Neuronal stem cell (in vitro differentiated cells): Measurements from ENCODE around the gene CTNND2.

Experiments
- DNase-seq: peaks from one replicate; pipeline ENCODE4 v3.0.0-alpha.2; 2013; ENCODE audit warnings: low spot score
- H2AFZ ChIP-seq: one replicate; pipeline ENCODE4 v1.6.1; 2013; ENCODE audit warnings: mild to moderate bottlenecking, low read length, inconsistent platforms
- H2AK5ac ChIP-seq: 2 replicates; pipeline ENCODE4 v1.6.1; 2013; ENCODE audit warnings: low read depth, mild to moderate bottlenecking, inconsistent platforms, low read length, moderate library complexity, mixed read lengths
- H2BK120ac ChIP-seq: 2 replicates; pipeline ENCODE4 v1.6.1; 2013; ENCODE audit warnings: low read depth, mild to moderate bottlenecking, inconsistent platforms, low read length, moderate library complexity, mixed read lengths
- H2BK12ac ChIP-seq: one replicate; pipeline ENCODE4 v1.6.1; 2013; ENCODE audit warnings: low read length, inconsistent platforms
- H2BK15ac ChIP-seq: 2 replicates; pipeline ENCODE4 v1.6.1; 2013; ENCODE audit warnings: mild to moderate bottlenecking, low read length, inconsistent platforms, mixed read lengths
- H2BK5ac ChIP-seq: one replicate; pipeline ENCODE4 v1.6.1; 2013; ENCODE audit warnings: inconsistent platforms, mild to moderate bottlenecking, low read length, moderate library complexity
- H3K14ac ChIP-seq: one replicate; pipeline ENCODE4 v1.6.1; 2013; ENCODE audit warnings: low read length, inconsistent platforms
- H3K18ac ChIP-seq: 2 replicates; pipeline ENCODE4 v1.6.1; 2013; ENCODE audit warnings: low read length, inconsistent platforms
- H3K23ac ChIP-seq: 2 replicates; pipeline ENCODE4 v1.6.1; 2013; ENCODE audit warnings: low read depth, mild to moderate bottlenecking, mixed read lengths, low read length, inconsistent platforms; ENCODE audit not compliant: poor library complexity
- H3K27ac ChIP-seq: replicated peaks from 3 replicates; pipeline ENCODE4 v1.5.1; 2013; ENCODE audit warnings: low read length, inconsistent platforms
- H3K27me3 ChIP-seq, 3 experiments: 2 replicates each; pipeline ENCODE4 v1.6.1; 2013; ENCODE audit warnings: low read length in 3 of 3, mild to moderate bottlenecking in 2 of 3, inconsistent platforms in 1 of 3, low read depth in 1 of 3, mixed read lengths in 1 of 3, moderate library complexity in 1 of 3; ENCODE audit not compliant: control insufficient read depth in 3 of 3, insufficient read depth in 3 of 3
- H3K36me3 ChIP-seq, 2 donors: replicated peaks in 1 of 2; 2 replicates each; pipeline ENCODE4 v1.6.1; 2013; ENCODE audit warnings: low read length in 2 of 2; ENCODE audit not compliant: control insufficient read depth in 2 of 2, insufficient read depth in 2 of 2
- H3K4ac ChIP-seq: 2 replicates; pipeline ENCODE4 v1.6.1; 2013; ENCODE audit warnings: inconsistent platforms, mild to moderate bottlenecking, low read length, moderate library complexity
- H3K4me1 ChIP-seq, 2 donors: 1 replicate in 1 of 2; 2 replicates in 1 of 2; pipeline ENCODE4 v1.6.1; 2013; ENCODE audit warnings: low read length in 2 of 2, low read depth in 1 of 2; ENCODE audit not compliant: control insufficient read depth in 2 of 2, insufficient read depth in 1 of 2
- H3K4me2 ChIP-seq: one replicate; pipeline ENCODE4 v1.6.1; 2013; ENCODE audit warnings: mild to moderate bottlenecking, low read length, inconsistent platforms; ENCODE audit not compliant: insufficient read depth, poor library complexity, severe bottlenecking
- H3K4me3 ChIP-seq, 2 donors: 2 replicates each; pipeline ENCODE4 v1.5.1; 2013; ENCODE audit warnings: low read length in 2 of 2, mild to moderate bottlenecking in 2 of 2, inconsistent platforms in 1 of 2, moderate library complexity in 1 of 2
- H3K79me1 ChIP-seq: one replicate; pipeline ENCODE4 v1.6.1; 2013; ENCODE audit warnings: low read depth, mild to moderate bottlenecking, inconsistent platforms, low read length, moderate library complexity
- H3K9ac ChIP-seq: one replicate; pipeline ENCODE4 v1.6.1; 2013; ENCODE audit warnings: mild to moderate bottlenecking, low read depth, low read length, inconsistent platforms; ENCODE audit not compliant: poor library complexity
- H3K9me3 ChIP-seq, 2 donors: replicated peaks in 1 of 2; 2 replicates each; pipeline versions ENCODE3 to v1.6.1; 2013; ENCODE audit warnings: low read length in 2 of 2, mild to moderate bottlenecking in 2 of 2, inconsistent platforms in 1 of 2, low read depth in 1 of 2, mixed read lengths in 1 of 2, moderate library complexity in 1 of 2; ENCODE audit not compliant: control insufficient read depth in 2 of 2, insufficient read depth in 1 of 2
- H4K8ac ChIP-seq: one replicate; pipeline ENCODE4 v1.6.1; 2013; ENCODE audit warnings: low read depth, mild to moderate bottlenecking, inconsistent platforms, low read length, moderate library complexity
- H4K91ac ChIP-seq: one replicate; pipeline ENCODE4 v1.6.1; 2013; ENCODE audit warnings: low read length, low read depth, mild to moderate bottlenecking, inconsistent platforms; ENCODE audit not compliant: poor library complexity
- WGBS, 2 donors: extraction: QIAGEN DNeasy Blood & Tissue Kit; methylation state at CpG; one replicate each; pipeline ENCODE4 v1.1.7; 2013; ENCODE audit warnings: missing lambda C conversion rate in 2 of 2, mixed read lengths in 1 of 2; ENCODE audit not compliant: insufficient read length in 2 of 2, insufficient replicate concordance in 1 of 2; ENCODE audit errors: extremely low coverage in 2 of 2; 5-methylcytosine and 5-hydroxymethylcytosine counted together

Gene CTNND2

DNA sequence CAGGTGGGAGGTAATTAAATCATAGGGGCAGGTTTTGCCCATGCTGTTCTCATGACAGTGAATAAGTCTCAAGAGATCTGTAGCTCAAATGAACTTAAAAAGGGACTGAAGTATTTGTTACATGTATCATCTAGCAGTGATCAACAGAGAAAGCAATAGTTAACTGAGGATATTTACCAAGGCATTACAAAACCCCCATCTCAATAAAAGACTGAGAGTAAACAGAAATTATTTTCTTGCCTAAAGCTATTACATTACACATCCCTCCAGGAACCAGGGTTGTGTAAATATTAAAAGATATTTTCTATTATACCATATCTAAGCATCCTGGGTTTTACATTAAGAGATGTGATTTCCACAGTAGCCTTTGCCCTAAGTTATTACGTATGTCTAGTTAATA is 169.9 kb downstream of the CTNND2 start:
- H2BK120ac ChIP-seq: no peak overlapping the region
- DNase-seq: no peak
- no peak overlapping the region for H3K18ac ChIP-seq
- no peak overlapping the region for H2BK5ac ChIP-seq
- H3K4ac ChIP-seq: no peak overlapping the region
- H3K36me3 ChIP-seq: no peaks in the 10 kb centered on the region
- no peaks in the 10 kb centered on the region for H3K79me1 ChIP-seq
- H3K9me3 ChIP-seq: no peaks in the 10 kb centered on the region
- no peak overlapping the region for H3K9ac ChIP-seq
- no peak overlapping the region for H2AFZ ChIP-seq
- H3K4me3 ChIP-seq: no peak overlapping the region
- H3K27me3 ChIP-seq: no peaks in the 10 kb centered on the region
- no peak overlapping the region for H4K8ac ChIP-seq
- H3K14ac ChIP-seq: no peak overlapping the region
- H2BK15ac ChIP-seq: no peak overlapping the region
- H2BK12ac ChIP-seq: no peak overlapping the region
- H2AK5ac ChIP-seq: no peak overlapping the region
- no peak overlapping the region for H3K27ac ChIP-seq
- no CpG with 5 or more reads among the region's 1 CpG for WGBS, 2 donors
- H3K4me2 ChIP-seq: no peak overlapping the region
- H4K91ac ChIP-seq: no peak overlapping the region
- H3K4me1 ChIP-seq: no peaks in the 10 kb centered on the region
- no peak overlapping the region for H3K23ac ChIP-seq

DNA sequence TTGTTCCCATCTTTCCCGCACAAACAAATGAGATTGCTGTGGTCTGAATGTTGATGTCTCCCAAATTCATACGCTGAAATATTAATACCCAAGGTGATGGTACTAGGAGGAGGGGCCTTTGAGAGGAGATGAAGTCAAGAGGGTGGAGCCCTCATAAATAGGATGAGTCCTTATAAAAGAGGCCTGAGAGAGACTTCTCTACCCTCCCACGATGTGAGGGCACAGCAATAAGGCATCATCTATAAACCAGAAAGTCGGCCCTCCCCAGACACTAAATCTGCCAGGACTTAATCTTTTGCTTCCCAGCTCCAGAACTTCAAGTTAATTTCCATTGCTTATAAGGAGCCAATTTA is 170.4 kb downstream of the CTNND2 start:
- no peak overlapping the region for H3K18ac ChIP-seq
- no peak overlapping the region for H3K9ac ChIP-seq
- H3K4me2 ChIP-seq: no peak overlapping the region
- H3K14ac ChIP-seq: no peak overlapping the region
- H2BK120ac ChIP-seq: no peak overlapping the region
- H2AFZ ChIP-seq: no peak overlapping the region
- no peaks in the 10 kb centered on the region for H3K79me1 ChIP-seq
- no peak overlapping the region for H2BK5ac ChIP-seq
- no peak overlapping the region for H4K8ac ChIP-seq
- no peak overlapping the region for H3K27ac ChIP-seq
- H2AK5ac ChIP-seq: no peak overlapping the region
- H3K23ac ChIP-seq: no peak overlapping the region
- H3K4ac ChIP-seq: no peak overlapping the region
- H3K36me3 ChIP-seq: no peaks in the 10 kb centered on the region
- H4K91ac ChIP-seq: no peak overlapping the region
- DNase-seq: no peak
- no peak overlapping the region for H2BK15ac ChIP-seq
- WGBS, 2 donors: no CpG with 5 or more reads among the region's 4 CpGs
- no peaks in the 10 kb centered on the region for H3K27me3 ChIP-seq
- H3K4me3 ChIP-seq: no peak overlapping the region
- no peak overlapping the region for H2BK12ac ChIP-seq
- no peaks in the 10 kb centered on the region for H3K9me3 ChIP-seq
- H3K4me1 ChIP-seq: no peaks in the 10 kb centered on the region

DNA sequence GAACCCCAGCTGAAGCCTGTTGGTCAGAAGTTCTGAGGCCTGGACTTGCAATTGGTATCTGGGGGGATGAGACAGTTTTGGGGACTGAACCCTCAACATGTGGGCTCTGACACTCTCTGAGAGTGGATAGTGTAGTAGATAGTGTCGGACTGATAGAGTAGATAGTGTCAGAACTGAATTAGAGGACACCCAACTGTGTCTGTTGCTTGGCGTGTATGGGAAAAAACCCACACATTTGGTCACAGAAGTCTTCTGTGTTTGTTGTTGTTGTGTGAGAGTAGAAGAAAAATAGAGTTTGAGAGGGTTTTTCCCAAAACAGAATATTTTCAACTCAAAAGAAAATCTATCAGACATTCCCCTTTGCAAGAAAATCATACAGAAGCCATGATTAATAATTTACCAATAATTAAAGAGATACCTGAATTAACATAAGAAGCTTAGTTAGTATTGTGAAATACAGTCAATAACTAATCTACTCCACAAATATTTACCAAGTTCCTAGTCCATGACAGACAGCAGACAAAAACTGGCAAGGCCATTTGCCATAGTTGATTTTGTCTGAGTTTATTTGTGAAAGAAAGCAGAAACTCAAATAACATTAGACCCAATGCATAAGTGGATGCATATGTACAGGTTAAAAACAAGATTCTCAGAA is 170.9 kb downstream of the CTNND2 start:
- H4K91ac ChIP-seq: no peak overlapping the region
- H2AK5ac ChIP-seq: no peak overlapping the region
- no peak overlapping the region for H3K4me2 ChIP-seq
- H3K4me3 ChIP-seq: no peak overlapping the region
- no peak overlapping the region for H2BK15ac ChIP-seq
- H3K79me1 ChIP-seq: no peaks in the 10 kb centered on the region
- H2BK12ac ChIP-seq: no peak overlapping the region
- no peaks in the 10 kb centered on the region for H3K9me3 ChIP-seq
- no peak overlapping the region for H2BK5ac ChIP-seq
- H4K8ac ChIP-seq: no peak overlapping the region
- H3K27ac ChIP-seq: no peak overlapping the region
- H3K14ac ChIP-seq: no peak overlapping the region
- H3K23ac ChIP-seq: no peak overlapping the region
- no peak overlapping the region for H3K9ac ChIP-seq
- H3K36me3 ChIP-seq: no peaks in the 10 kb centered on the region
- H3K27me3 ChIP-seq: no peaks in the 10 kb centered on the region
- H2BK120ac ChIP-seq: no peak overlapping the region
- no peaks in the 10 kb centered on the region for H3K4me1 ChIP-seq
- no CpG with 5 or more reads among the region's 2 CpGs for WGBS, 2 donors
- H3K4ac ChIP-seq: no peak overlapping the region
- no peak for DNase-seq
- H2AFZ ChIP-seq: no peak overlapping the region
- H3K18ac ChIP-seq: no peak overlapping the region

- no CpG with 5 or more reads among the region's 3 CpGs for WGBS, 2 donors
- Histone ChIP-seq H3K79me1 (no peaks in the 10 kb centered on the region), H2BK15ac (no peak overlapping the region), H3K4me1 (no peaks in the 10 kb centered on the region), H3K27ac (no peak overlapping the region), H4K91ac (no peak overlapping the region), H3K4me2 (no peak overlapping the region), H4K8ac (no peak overlapping the region), H3K36me3 (no peaks in the 10 kb centered on the region), H3K14ac (no peak overlapping the region), H2AFZ (no peak overlapping the region), H2AK5ac (no peak overlapping the region), H3K9ac (no peak overlapping the region), H2BK120ac (no peak overlapping the region), H3K18ac (no peak overlapping the region), H3K23ac (no peak overlapping the region), H3K4me3 (no peak overlapping the region), H2BK5ac (no peak overlapping the region), H3K4ac (no peak overlapping the region), H2BK12ac (no peak overlapping the region), H3K9me3 (no peaks in the 10 kb centered on the region), H3K27me3 (no peaks in the 10 kb centered on the region)
- DNase-seq: no peak
These were observed 179.3 kb downstream of the CTNND2 start for GRCh38 chr5:11724940-11725339.
